SHP77 treated with DMSO at 0.1 percent for 48 hours (cell line): ENCODE results near the gene YWHAH.

Experiments
- DNase-seq: peaks from one replicate; lab custom pipeline; 2025; lab: John Stamatoyannopoulos, UW

Gene YWHAH

DNA sequence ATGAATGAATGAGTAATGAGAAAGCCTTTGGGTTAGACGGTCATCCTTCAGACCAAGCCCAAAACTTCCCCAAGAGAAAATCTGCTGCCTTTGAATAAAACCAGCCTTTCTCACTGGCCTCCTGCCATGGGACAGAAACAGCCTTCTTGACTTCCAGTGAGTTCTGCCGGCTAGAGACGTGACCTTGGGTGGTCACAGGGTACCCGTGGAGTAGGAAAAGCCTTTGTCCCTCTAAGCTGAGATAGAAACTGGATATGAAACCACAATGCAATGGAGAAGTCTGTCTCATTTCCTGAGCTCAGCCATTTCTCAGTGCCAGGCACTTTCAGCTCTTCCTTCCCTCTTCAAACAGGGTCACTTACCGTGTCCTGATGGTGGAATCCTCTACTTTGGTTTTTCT is 21.2 kb upstream of the YWHAH start:
- no peak for DNase-seq

DNA sequence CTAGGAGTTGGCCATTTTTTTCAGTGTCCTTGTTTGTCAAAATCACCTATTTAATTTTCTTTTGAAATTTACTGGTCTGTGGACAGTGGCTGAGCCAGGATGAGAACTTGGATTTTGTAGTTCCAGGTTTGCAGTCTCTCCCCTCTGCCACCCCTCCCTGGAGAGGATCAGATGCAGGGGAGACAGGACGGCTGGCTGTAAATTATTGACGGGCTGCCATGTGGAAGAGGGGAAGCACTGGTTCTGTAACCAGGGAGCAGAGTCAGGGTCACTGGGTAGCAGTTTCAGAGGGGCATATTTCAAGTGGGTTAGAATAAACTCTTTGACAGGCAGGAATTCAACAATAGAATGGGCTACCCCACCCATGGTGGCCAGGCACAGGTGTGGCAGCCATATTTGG is 20.6 kb upstream of the YWHAH start:
- DNase-seq, result no peak

- DNase-seq, result no peak
These were observed 19.3 kb upstream of the YWHAH start for GRCh38 chr22:31925056-31925455.

DNA sequence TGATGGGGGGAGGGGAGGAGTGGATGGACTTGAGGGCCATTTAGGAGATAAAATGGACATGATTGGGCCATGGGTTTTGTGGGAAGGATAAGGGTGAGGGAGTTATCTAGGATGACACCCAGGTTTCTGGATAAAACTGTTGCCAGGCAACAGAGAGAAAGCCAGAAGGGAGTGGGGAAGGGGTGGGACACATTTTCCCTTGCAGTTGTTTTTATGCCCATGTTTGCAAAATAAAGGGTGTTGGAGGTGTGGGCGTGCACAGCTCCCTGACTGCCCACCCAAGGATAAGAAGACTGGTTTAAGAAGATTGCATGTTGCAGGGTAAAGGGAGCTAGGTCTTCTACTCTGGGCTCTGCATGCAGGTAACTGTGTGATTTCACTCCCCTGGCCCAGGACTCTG is 18.3 kb upstream of the YWHAH start:
- no peak for DNase-seq

DNA sequence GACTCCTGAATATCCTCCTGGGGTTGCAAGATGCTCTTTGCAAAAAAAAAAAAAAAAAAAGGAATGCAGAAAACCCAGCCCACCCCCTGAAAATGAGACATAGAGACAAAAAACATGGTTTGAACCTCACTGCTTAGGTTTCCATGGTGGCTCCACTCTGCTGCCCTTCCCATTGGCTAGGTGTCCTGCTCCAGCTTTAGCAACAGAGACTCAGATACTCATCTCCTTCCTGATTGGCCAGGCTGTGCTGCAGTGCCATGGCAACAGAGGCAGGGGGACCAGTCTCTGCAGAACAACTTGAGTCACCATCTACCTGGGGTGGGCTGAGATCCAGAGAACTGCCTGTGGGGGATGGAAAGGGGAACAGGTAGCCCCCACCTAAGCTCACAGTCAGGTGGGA is 17.4 kb upstream of the YWHAH start:
- no peak for DNase-seq

DNA sequence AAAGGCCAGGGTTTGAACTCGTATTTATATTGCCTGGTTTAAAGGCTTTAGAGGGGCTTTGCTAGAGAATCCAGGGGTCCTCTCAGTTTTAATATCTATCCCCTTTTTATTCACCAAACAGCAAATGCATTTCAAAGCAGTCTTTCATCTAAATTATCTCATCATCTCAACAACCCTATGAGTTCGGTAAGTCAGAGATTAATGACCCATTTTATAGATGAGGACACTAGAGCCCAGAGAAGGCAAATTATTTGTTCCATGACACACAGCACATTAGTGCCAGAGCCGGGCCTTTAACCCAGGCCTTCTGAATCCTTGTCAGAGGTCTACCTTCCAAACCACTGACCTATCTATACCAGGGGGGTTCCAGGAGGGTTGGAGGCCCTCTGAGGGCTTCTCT is 16.8 kb upstream of the YWHAH start:
- no peak for DNase-seq

GRCh38 chr22:31929167-31929930 is 15.0 kb upstream of the YWHAH start:
- DNase-seq, result no peak

GRCh38 chr22:31932863-31933262 is 11.5 kb upstream of the YWHAH start:
- DNase-seq, result no peak

DNA sequence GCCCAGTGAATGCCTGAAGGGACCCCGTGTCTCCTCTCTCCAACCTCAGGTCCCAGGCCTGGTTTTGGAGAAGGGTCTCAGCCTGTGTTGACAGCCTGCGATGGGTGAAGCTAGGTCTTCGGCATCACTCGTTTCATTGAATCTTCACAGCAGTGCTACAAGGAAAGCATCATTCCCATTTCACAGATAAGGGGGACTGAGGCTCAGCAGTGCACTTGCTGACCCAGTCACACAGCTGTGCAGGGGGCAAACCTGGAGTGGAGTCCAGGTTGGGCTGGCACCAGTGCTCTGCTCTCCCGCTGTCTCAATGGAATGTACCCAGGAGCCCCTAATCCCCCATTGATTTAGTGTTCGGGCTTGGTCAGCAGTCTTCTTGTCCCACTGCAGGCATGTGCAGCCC is 10.9 kb upstream of the YWHAH start:
- DNase-seq, result no peak

GRCh38 chr22:31933816-31934482 is 10.4 kb upstream of the YWHAH start:
- no peak for DNase-seq

DNA sequence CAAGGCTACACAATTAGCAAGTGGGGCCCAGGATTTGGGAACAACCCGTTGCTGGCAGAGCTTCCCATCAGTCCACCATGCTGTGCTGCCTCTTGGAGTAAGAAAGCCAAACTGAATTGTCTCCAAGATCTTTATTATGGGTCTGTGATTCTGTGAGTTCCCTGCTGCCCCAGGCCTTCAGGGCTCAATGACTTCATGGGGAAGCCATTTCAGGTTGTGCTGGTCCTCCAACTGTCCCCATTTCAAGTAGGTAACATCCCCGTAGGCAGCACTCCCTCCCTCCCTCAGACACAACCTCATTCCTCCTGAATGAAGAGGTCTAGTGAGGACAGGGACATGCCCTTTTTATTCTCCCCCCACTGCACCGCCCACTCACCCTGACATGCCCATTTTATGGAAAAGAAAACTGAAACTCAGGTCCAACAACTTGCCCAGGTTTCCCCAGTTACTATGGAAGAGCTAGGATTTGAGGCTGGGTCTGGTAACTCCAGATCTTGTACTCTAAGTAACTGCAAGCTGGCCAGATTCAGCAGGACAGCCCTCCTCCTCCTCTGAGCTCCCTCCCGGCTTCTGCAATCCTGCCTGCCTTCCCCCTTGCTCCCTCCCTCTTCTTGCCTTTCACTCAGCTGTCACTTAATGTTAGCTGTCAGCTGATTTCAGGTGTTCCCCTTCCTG is 8.2 kb upstream of the YWHAH start:
- no peak for DNase-seq

GRCh38 chr22:31937341-31937740 is 7.0 kb upstream of the YWHAH start:
- DNase-seq, result no peak

DNA sequence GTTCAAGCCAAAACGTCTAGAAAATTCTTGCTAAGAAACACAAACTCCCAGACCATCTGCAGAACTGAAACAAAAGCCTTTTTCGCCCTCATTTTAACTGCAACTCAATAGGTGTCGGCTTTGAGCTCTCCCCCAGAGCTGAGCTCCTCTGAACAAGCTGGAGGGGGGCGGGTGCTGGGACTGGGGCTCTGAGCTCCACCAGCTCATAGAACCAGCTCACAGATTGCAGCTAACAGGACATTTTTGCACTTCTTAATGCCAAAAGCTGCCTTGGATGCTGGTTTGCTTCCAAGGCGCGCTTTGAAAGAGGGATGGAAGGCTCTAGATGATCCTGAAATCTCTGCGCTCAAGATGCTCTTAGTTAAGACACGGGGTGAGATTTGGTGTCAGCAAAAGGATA is 6.0 kb upstream of the YWHAH start:
- DNase-seq, result no peak

GRCh38 chr22:31940506-31940905 is 3.8 kb upstream of the YWHAH start:
- no peak for DNase-seq

- no peak for DNase-seq
These were observed 2.2 kb upstream of the YWHAH start for GRCh38 chr22:31942091-31942490.

GRCh38 chr22:31943206-31943977 is 943 bp upstream of the YWHAH start:
- no peak for DNase-seq

DNA sequence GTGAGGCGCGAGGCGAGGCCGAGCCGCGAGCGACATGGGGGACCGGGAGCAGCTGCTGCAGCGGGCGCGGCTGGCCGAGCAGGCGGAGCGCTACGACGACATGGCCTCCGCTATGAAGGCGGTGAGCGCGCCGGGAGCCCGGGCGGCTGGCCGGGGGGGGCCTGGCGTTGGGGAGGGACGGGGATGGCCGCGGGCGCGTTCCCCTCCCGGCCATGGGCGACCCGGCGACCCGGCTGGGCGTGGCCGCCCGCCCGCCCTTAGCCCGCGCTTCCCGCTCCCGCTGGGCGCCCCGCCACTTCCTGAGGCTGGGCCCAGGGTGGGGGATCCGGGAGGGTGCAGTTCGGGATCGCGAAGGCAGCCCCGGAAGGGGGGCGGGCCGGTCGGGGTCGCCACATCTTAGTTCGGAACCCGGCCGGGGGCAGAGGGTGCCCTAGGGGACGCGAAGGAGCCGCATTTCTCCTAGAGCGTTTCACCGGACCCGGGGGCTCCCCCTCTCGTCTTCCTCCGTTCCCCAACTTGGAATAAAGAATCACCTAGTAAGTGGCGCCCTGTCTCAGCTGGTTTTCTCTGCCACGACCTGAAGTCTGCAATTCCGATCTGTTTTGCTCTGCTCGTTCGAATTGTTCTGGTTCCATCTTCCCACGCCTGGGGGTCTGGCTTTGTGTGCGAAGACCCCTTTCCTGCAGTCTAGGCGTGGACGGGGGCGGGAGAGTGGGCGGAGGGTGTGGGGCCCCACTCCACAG is 536 bp downstream of the YWHAH start:
- no peak for DNase-seq

- no peak for DNase-seq
These were observed 1.1 kb downstream of the YWHAH start for GRCh38 chr22:31945443-31945855.

GRCh38 chr22:31945971-31946680 is 1.8 kb downstream of the YWHAH start:
- no peak for DNase-seq

GRCh38 chr22:31947296-31947695 is 3.0 kb downstream of the YWHAH start:
- peak; percentile 12 for DNase-seq

DNA sequence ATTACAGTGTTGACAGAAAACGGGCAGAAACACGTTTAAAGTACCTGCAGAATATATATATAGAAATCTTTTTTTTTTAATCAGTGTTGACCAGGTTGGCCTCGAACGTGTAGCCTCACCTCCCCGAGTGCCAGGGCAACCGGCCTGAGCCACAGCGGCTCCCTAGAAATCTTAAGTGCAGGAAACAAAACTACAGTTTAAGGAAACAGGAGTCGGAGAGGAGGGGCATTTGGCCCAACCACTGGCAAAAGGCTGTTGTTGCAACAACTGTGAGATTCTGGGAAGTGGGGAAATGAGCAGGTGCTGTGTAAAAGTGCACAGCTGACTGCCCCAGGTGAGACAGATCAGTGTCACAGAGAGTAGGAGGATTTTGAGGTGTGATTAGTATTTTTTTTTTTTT is 3.7 kb downstream of the YWHAH start:
- no peak for DNase-seq
